AG09319 (cell line): Measurements from ENCODE around the gene COMMD9.

Source experiments
- DNase-seq: peaks from one replicate; pipeline ENCODE4 v3.0.0-alpha.2; 2010; ENCODE audit warnings: low read depth; ENCODE audit errors: extremely low read depth
- CTCF ChIP-seq: IDR thresholded peaks from 2 replicates; pipeline ENCODE4 v1.5.1; 2011; ENCODE audit warnings: low read depth, mild to moderate bottlenecking, inconsistent platforms, low read length, moderate library complexity

The COMMD9 gene

GRCh38 chr11:36249246-36249645 lies 40.0 kb downstream of the COMMD9 start:
- peak; percentile 19 for DNase-seq

DNA sequence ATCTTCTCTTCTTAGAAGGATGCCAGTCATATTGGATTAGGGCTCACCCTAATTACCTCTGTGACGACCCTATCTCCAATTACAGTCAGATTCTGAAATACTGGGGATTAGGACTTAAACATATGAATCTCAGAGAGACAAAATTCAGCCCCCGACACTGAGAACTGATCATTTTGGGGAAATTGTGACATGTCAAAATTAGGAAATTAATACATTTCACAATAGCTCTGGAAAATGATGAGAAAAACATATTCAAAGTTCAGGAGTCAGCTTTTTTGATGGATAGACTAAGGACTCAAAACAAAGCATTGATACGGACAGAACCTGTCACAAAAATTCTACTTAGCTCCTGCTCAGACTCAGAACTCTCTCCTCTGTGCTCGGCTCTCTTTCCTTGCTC lies 40.8 kb downstream of the COMMD9 start:
- no peak for DNase-seq
- TF ChIP-seq CTCF: no peak

More at GRCh38 chr11:36249246-36249645, 40.0 kb downstream of the COMMD9 start:
- TF ChIP-seq CTCF: no peak

- no peak for DNase-seq
- no peak for TF ChIP-seq CTCF
These were observed 41.7 kb downstream of the COMMD9 start for GRCh38 chr11:36247493-36247892.

DNA sequence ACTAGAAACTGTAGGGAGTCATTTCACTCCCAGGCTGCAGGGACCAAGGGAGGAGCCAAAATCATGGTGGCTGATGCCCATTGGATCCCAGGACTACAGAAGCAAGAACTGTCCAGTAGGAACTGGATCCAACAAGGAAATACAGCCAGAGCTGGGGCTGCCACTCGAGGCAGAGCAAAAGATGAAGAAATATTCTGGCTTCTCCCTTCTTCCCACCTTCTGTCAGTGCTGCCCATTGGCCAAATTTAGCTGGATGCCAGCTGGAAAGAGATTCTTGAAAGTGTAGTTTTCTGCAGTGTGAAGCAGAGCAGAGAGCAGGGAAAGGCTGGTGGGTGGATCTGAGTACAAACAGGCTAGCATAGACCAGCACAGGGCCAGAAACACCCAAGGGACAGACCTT lies 45.6 kb downstream of the COMMD9 start:
- no peak for DNase-seq
- TF ChIP-seq CTCF: no peak

DNA sequence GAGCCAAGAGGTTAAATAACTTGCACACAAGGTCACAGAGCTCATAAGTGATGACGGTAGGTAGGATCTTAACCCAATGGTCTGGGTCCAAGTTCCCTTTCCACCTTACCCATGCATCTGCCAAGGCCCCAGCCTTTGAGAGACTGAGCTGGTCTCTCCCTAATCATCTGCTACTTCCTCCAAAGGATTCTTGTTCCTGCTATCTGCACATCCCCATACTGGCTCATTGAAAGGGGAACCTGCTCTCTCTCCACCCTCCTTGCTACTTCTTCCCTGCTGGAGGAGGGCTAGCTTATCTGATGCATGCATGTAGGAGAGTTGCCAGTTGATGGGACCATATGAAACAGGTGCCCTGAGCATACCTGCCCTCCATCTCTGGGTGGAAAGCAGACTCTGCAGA lies 47.7 kb downstream of the COMMD9 start:
- no peak for DNase-seq
- no peak for TF ChIP-seq CTCF

GRCh38 chr11:36240801-36241200 lies 48.4 kb downstream of the COMMD9 start:
- TF ChIP-seq CTCF: no peak
- no peak for DNase-seq

GRCh38 chr11:36240173-36240572 lies 49.1 kb downstream of the COMMD9 start:
- TF ChIP-seq CTCF: no peak
- DNase-seq: no peak
